Liver (tissue), 9 donors: ENCODE results near the gene FCRLA. TPM values are rescaled to one million over a fixed set of nuclear protein-coding genes. Genes with fewer than 3 reads are reported as not detected.

Experiments
- DNase-seq: peaks from one replicate; pipeline ENCODE4 v3.0.0-alpha.2; 2017; ENCODE audit warnings: low spot score
- H3K27ac ChIP-seq, 2 donors: one replicate each; pipeline ENCODE4 v1.7.0; 2013; ENCODE audit warnings: inconsistent platforms in 2 of 2, low read length in 2 of 2, control low read depth in 1 of 2, low read depth in 1 of 2, mild to moderate bottlenecking in 1 of 2
- H3K27me3 ChIP-seq, 4 donors: one replicate each; pipeline versions ENCODE4 v1.6.1 to v1.7.0; 2013; ENCODE audit warnings: low read length in 3 of 4, inconsistent platforms in 1 of 4, mild to moderate bottlenecking in 1 of 4, moderate library complexity in 1 of 4; ENCODE audit not compliant: control insufficient read depth in 4 of 4, insufficient read depth in 4 of 4
- H3K36me3 ChIP-seq, 4 donors: one replicate each; pipeline versions ENCODE4 v1.6.1 to v1.7.0; 2013; ENCODE audit warnings: low read length in 3 of 4, mild to moderate bottlenecking in 3 of 4, low read depth in 1 of 4, moderate library complexity in 1 of 4; ENCODE audit not compliant: control insufficient read depth in 4 of 4, insufficient read depth in 3 of 4
- H3K4me1 ChIP-seq, 4 donors: one replicate each; pipeline versions ENCODE4 v1.6.1 to v1.7.0; 2013; ENCODE audit warnings: low read length in 3 of 4, mild to moderate bottlenecking in 3 of 4, moderate library complexity in 1 of 4; ENCODE audit not compliant: control insufficient read depth in 4 of 4, insufficient read depth in 4 of 4
- H3K4me3 ChIP-seq, 3 donors: one replicate each; pipeline versions ENCODE4 v1.6.1 to v1.7.0; 2013; ENCODE audit warnings: low read length in 3 of 3, control low read depth in 1 of 3, low read depth in 1 of 3, mild to moderate bottlenecking in 1 of 3
- H3K9ac ChIP-seq, 2 donors: one replicate each; pipeline ENCODE4 v1.7.0; 2013; ENCODE audit warnings: low read length in 2 of 2, mild to moderate bottlenecking in 2 of 2, moderate library complexity in 2 of 2, control low read depth in 1 of 2, low read depth in 1 of 2
- H3K9me3 ChIP-seq, 4 donors: one replicate each; pipeline versions ENCODE4 v1.6.1 to v1.7.0; 2013; ENCODE audit warnings: low read length in 3 of 4; ENCODE audit not compliant: control insufficient read depth in 4 of 4
- ATF3 ChIP-seq: IDR thresholded peaks from 2 replicates; pipeline ENCODE4 v1.6.1; 2016; ENCODE audit warnings: antibody characterized with exemption
- EGR1 ChIP-seq, 2 donors: IDR thresholded peaks; 2 replicates each; pipeline ENCODE4 v1.6.1; 2016 to 2018; ENCODE audit warnings: antibody characterized with exemption in 2 of 2, low read depth in 2 of 2
- FOXA1 ChIP-seq: IDR thresholded peaks from 2 replicates; pipeline ENCODE4 v1.6.1; 2016; ENCODE audit warnings: antibody characterized with exemption
- FOXA2 ChIP-seq: IDR thresholded peaks from 2 replicates; pipeline ENCODE4 v1.6.1; 2016; ENCODE audit warnings: antibody characterized with exemption
- GABPA ChIP-seq, 2 donors: IDR thresholded peaks in 1 of 2; conservative IDR thresholded peaks in 1 of 2; 2 replicates each; pipeline ENCODE4 v1.6.1; 2016; ENCODE audit warnings: antibody characterized with exemption in 2 of 2, mild to moderate bottlenecking in 1 of 2, moderate library complexity in 1 of 2
- HNF4A ChIP-seq, 2 donors: conservative IDR thresholded peaks; 2 replicates each; pipeline ENCODE4 v1.6.1; 2016; ENCODE audit warnings: antibody characterized with exemption in 2 of 2, mild to moderate bottlenecking in 2 of 2
- HNF4G ChIP-seq: IDR thresholded peaks from 2 replicates; pipeline ENCODE4 v1.6.1; 2016; ENCODE audit warnings: antibody characterized with exemption
- JUND ChIP-seq, 2 donors: IDR thresholded peaks; 2 replicates each; pipeline ENCODE4 v1.6.1; 2016; ENCODE audit warnings: antibody characterized with exemption in 2 of 2
- NR2F2 ChIP-seq: IDR thresholded peaks from 2 replicates; pipeline ENCODE4 v1.6.1; 2016; ENCODE audit warnings: antibody characterized with exemption
- RAD21 ChIP-seq, 2 donors: IDR thresholded peaks; 2 replicates each; pipeline ENCODE4 v1.6.1; 2016; ENCODE audit warnings: antibody characterized with exemption in 2 of 2, mild to moderate bottlenecking in 2 of 2
- RXRA ChIP-seq, 2 donors: IDR thresholded peaks; 2 replicates each; pipeline ENCODE4 v1.6.1; 2017 to 2018; ENCODE audit warnings: antibody characterized with exemption in 2 of 2, mild to moderate bottlenecking in 1 of 2
- SP1 ChIP-seq: IDR thresholded peaks from 2 replicates; pipeline ENCODE4 v1.6.1; 2018; ENCODE audit warnings: antibody characterized with exemption, mild to moderate bottlenecking
- TAF1 ChIP-seq: conservative IDR thresholded peaks from 2 replicates; pipeline ENCODE4 v1.6.1; 2016; ENCODE audit warnings: antibody characterized with exemption, mild to moderate bottlenecking
- YY1 ChIP-seq: IDR thresholded peaks from 2 replicates; pipeline ENCODE4 v1.6.1; 2016; ENCODE audit warnings: antibody characterized with exemption, mild to moderate bottlenecking
- WGBS: extraction: QIAGEN DNeasy Blood & Tissue Kit; methylation state at CpG from one replicate; pipeline ENCODE4 v1.1.7; 2013; 5-methylcytosine and 5-hydroxymethylcytosine counted together
- polyA plus RNA-seq, 2 donors: library from polyadenylated mRNA; stranded (reverse) in 1 of 2; unstranded in 1 of 2; fragments of 200-250 nt in 1 of 2; fragments of >200 nt in 1 of 2; fragmentation: Nextera tagmentation in 1 of 2; extraction: Ambion mirVana in 1 of 2; gene quantifications; one replicate each; pipeline versions ENCODE4 v1.2.1 to v1.2.3, GENCODE V29; 2013 to 2015
- total RNA-seq, 2 donors: library from RNA; depleted of rRNA; stranded (reverse); fragments of >200 nt; gene quantifications; one replicate each; pipeline ENCODE4 v1.2.3, GENCODE V29; 2014
- TF ChIP-seq, protein P1 (sequence below): IDR thresholded peaks from 2 replicates; pipeline ENCODE4 v1.6.1; 2016; ENCODE audit warnings: antibody characterized with exemption, mild to moderate bottlenecking
- TF ChIP-seq, protein P2 (sequence below): fragments of 150-350 bp; IDR thresholded peaks from 2 replicates; pipeline ENCODE4 v1.5.1; 2017; ENCODE audit warnings: improper control_type of control experiment, low read depth, low read length; ENCODE audit not compliant: missing input control
- TF ChIP-seq, protein P3 (sequence below): IDR thresholded peaks from 2 replicates; pipeline ENCODE4 v1.6.1; 2016; ENCODE audit warnings: antibody characterized with exemption
- TF ChIP-seq, protein P4 (sequence below): IDR thresholded peaks from 2 replicates; pipeline ENCODE4 v1.6.1; 2016; ENCODE audit warnings: antibody characterized with exemption
- donor health status: healthy.
- donor health status: healthy.
- donor health status: healthy.
- donor health status: healthy.
- donor health status: healthy.

Gene FCRLA
- total and polyA plus RNA-seq, 4 donors = 0.06 to 3.3 (median 0.29) TPM

- no peaks in the 10 kb centered on the region for H3K9me3 ChIP-seq
- TF ChIP-seq TAF1 (no peak), HNF4A (conservative IDR thresholded peaks at IDR 0.05) (no peak), GABPA (IDR thresholded peaks at IDR 0.05 in 1 of 2, conservative IDR thresholded peaks at IDR 0.05 in 1 of 2) (no peak), ATF3 (no peak), RAD21 (IDR thresholded peaks at IDR 0.05) (no peak), RXRA (IDR thresholded peaks at IDR 0.05) (no peak), FOXA2 (no peak), NR2F2 (no peak), EGR1 (IDR thresholded peaks at IDR 0.05; ENCODE audit: low read depth in 2 of 2) (no peak), JUND (IDR thresholded peaks at IDR 0.05) (no peak), HNF4G (no peak), FOXA1 (no peak), SP1 (no peak), YY1 (no peak)
- TF ChIP-seq, protein P1, sequence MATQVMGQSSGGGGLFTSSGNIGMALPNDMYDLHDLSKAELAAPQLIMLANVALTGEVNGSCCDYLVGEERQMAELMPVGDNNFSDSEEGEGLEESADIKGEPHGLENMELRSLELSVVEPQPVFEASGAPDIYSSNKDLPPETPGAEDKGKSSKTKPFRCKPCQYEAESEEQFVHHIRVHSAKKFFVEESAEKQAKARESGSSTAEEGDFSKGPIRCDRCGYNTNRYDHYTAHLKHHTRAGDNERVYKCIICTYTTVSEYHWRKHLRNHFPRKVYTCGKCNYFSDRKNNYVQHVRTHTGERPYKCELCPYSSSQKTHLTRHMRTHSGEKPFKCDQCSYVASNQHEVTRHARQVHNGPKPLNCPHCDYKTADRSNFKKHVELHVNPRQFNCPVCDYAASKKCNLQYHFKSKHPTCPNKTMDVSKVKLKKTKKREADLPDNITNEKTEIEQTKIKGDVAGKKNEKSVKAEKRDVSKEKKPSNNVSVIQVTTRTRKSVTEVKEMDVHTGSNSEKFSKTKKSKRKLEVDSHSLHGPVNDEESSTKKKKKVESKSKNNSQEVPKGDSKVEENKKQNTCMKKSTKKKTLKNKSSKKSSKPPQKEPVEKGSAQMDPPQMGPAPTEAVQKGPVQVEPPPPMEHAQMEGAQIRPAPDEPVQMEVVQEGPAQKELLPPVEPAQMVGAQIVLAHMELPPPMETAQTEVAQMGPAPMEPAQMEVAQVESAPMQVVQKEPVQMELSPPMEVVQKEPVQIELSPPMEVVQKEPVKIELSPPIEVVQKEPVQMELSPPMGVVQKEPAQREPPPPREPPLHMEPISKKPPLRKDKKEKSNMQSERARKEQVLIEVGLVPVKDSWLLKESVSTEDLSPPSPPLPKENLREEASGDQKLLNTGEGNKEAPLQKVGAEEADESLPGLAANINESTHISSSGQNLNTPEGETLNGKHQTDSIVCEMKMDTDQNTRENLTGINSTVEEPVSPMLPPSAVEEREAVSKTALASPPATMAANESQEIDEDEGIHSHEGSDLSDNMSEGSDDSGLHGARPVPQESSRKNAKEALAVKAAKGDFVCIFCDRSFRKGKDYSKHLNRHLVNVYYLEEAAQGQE = no peak
- TF ChIP-seq, protein P2, sequence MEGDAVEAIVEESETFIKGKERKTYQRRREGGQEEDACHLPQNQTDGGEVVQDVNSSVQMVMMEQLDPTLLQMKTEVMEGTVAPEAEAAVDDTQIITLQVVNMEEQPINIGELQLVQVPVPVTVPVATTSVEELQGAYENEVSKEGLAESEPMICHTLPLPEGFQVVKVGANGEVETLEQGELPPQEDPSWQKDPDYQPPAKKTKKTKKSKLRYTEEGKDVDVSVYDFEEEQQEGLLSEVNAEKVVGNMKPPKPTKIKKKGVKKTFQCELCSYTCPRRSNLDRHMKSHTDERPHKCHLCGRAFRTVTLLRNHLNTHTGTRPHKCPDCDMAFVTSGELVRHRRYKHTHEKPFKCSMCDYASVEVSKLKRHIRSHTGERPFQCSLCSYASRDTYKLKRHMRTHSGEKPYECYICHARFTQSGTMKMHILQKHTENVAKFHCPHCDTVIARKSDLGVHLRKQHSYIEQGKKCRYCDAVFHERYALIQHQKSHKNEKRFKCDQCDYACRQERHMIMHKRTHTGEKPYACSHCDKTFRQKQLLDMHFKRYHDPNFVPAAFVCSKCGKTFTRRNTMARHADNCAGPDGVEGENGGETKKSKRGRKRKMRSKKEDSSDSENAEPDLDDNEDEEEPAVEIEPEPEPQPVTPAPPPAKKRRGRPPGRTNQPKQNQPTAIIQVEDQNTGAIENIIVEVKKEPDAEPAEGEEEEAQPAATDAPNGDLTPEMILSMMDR = no peak
- TF ChIP-seq, protein P3, sequence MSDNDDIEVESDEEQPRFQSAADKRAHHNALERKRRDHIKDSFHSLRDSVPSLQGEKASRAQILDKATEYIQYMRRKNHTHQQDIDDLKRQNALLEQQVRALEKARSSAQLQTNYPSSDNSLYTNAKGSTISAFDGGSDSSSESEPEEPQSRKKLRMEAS = no peak
- TF ChIP-seq, protein P4, sequence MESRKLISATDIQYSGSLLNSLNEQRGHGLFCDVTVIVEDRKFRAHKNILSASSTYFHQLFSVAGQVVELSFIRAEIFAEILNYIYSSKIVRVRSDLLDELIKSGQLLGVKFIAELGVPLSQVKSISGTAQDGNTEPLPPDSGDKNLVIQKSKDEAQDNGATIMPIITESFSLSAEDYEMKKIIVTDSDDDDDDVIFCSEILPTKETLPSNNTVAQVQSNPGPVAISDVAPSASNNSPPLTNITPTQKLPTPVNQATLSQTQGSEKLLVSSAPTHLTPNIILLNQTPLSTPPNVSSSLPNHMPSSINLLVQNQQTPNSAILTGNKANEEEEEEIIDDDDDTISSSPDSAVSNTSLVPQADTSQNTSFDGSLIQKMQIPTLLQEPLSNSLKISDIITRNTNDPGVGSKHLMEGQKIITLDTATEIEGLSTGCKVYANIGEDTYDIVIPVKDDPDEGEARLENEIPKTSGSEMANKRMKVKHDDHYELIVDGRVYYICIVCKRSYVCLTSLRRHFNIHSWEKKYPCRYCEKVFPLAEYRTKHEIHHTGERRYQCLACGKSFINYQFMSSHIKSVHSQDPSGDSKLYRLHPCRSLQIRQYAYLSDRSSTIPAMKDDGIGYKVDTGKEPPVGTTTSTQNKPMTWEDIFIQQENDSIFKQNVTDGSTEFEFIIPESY = no peak
- 95% methylated on average over 2 of the region's 2 CpGs for WGBS
- no peak overlapping the region for H3K9ac ChIP-seq
- no peak for DNase-seq
- H3K4me3 ChIP-seq = no peak overlapping the region
- no peaks in the 10 kb centered on the region for H3K27me3 ChIP-seq
- H3K27ac ChIP-seq = no peak overlapping the region
- H3K4me1 ChIP-seq = no peaks in the 10 kb centered on the region
- H3K36me3 ChIP-seq = no peaks in the 10 kb centered on the region
Observed at GRCh38 chr1:161707503-161707902, 474 bp downstream of the FCRLA start.
